WTC11 (cell line): ENCODE data around the gene SAMD10. TPM values are rescaled to one million over a fixed set of nuclear protein-coding genes. Genes with fewer than 3 reads are reported as not detected.

Experiments
- ATAC-seq: fragments of 200-7000 bp; cut with Tn5 transposase; 2 replicates; pipeline ENCODE4 v1.10.0; 2021; ENCODE audit warnings: mild to moderate bottlenecking, moderate library complexity
- CTCF ChIA-PET: fragments of 300-600 bp; sonication (Branson Sonifier 250); formaldehyde crosslinking; loops from one replicate; lab custom pipeline; 2021; ENCODE audit warnings: antibody characterized with exemption; lab: Charles Lee
- POLR2A ChIA-PET: fragments of 350-600 bp; sonication (Branson Sonifier 250); formaldehyde crosslinking; loops from one replicate; lab custom pipeline; 2021; ENCODE audit warnings: antibody characterized with exemption; lab: Charles Lee
- DNase-seq: peaks from one replicate; pipeline ENCODE4 v3.0.0; 2021; ENCODE audit warnings: low spot score
- H3K27ac Mint-ChIP-seq: 2 replicates; pipeline ENCODE4 v1.8.0; 2021; ENCODE audit warnings: mixed read lengths
- H3K27me3 Mint-ChIP-seq: 2 replicates; pipeline ENCODE4 v1.8.0; 2021; ENCODE audit warnings: low read depth, mild to moderate bottlenecking, moderate library complexity, mixed read lengths
- H3K36me3 Mint-ChIP-seq: 2 replicates; pipeline ENCODE4 v1.8.0; 2021; ENCODE audit warnings: mixed read lengths
- H3K4me1 Mint-ChIP-seq: 2 replicates; pipeline ENCODE4 v1.8.0; 2022; ENCODE audit warnings: mixed read lengths
- H3K4me3 Mint-ChIP-seq: 2 replicates; pipeline ENCODE4 v1.8.0; 2021; ENCODE audit warnings: mild to moderate bottlenecking, moderate library complexity, mixed read lengths
- H3K9me3 Mint-ChIP-seq: 2 replicates; pipeline ENCODE4 v1.8.0; 2021; ENCODE audit warnings: mixed read lengths
- FOXP1 ChIP-seq: sonication (generic); formaldehyde crosslinking; IDR thresholded peaks from 2 replicates; pipeline ENCODE4 v1.8.0; 2022; ENCODE audit warnings: missing genetic modification reagents, mild to moderate bottlenecking, moderate library complexity, borderline replicate concordance
- GABPB1 ChIP-seq: sonication (generic); formaldehyde crosslinking; IDR thresholded peaks from 2 replicates; pipeline ENCODE4 v1.8.1; 2023; ENCODE audit warnings: mild to moderate bottlenecking, missing genetic modification reagents
- NFYB ChIP-seq: sonication (generic); formaldehyde crosslinking; conservative IDR thresholded peaks from 2 replicates; pipeline ENCODE4 v1.8.0; 2022; ENCODE audit warnings: low read depth, missing genetic modification reagents
- TP53 ChIP-seq: sonication (generic); formaldehyde crosslinking; IDR thresholded peaks from 2 replicates; pipeline ENCODE4 v1.8.1; 2023; ENCODE audit warnings: mild to moderate bottlenecking, missing genetic modification reagents
- ZNF138 ChIP-seq: sonication (generic); formaldehyde crosslinking; conservative IDR thresholded peaks from 2 replicates; pipeline ENCODE4 v1.8.1; 2022; ENCODE audit warnings: mild to moderate bottlenecking, moderate library complexity, missing genetic modification reagents
- total RNA-seq: library from RNA; stranded (reverse); gene quantifications from 3 replicates; pipeline ENCODE4 v1.2.3, GENCODE V29; 2021
- TF ChIP-seq, protein P1 (sequence below): sonication (generic); formaldehyde crosslinking; IDR thresholded peaks from 2 replicates; pipeline ENCODE4 v1.8.1; 2022; ENCODE audit warnings: missing genetic modification reagents, borderline replicate concordance
- TF ChIP-seq, protein P2 (sequence below): sonication (generic); formaldehyde crosslinking; IDR thresholded peaks from 2 replicates; pipeline ENCODE4 v1.8.1; 2022; ENCODE audit warnings: low read depth, missing genetic modification reagents, borderline replicate concordance
- TF ChIP-seq, protein P3 (sequence below): sonication (generic); formaldehyde crosslinking; IDR thresholded peaks from 2 replicates; pipeline ENCODE4 v1.8.1; 2023; ENCODE audit warnings: mild to moderate bottlenecking, missing genetic modification reagents, moderate library complexity
- TF ChIP-seq, protein P4 (sequence below): sonication (generic); formaldehyde crosslinking; IDR thresholded peaks from 2 replicates; pipeline ENCODE4 v1.8.0; 2023; ENCODE audit warnings: missing genetic modification reagents
- TF ChIP-seq, protein P5 (sequence below): sonication (generic); formaldehyde crosslinking; conservative IDR thresholded peaks from 2 replicates; pipeline ENCODE4 v1.8.1; 2022; ENCODE audit warnings: mild to moderate bottlenecking, missing genetic modification reagents
- TF ChIP-seq, protein P6 (sequence below): sonication (generic); formaldehyde crosslinking; IDR thresholded peaks from 2 replicates; pipeline ENCODE4 v1.8.0; 2023; ENCODE audit warnings: mild to moderate bottlenecking, missing genetic modification reagents
- TF ChIP-seq, protein P7 (sequence below): sonication (generic); formaldehyde crosslinking; IDR thresholded peaks from 2 replicates; pipeline ENCODE4 v1.8.1; 2023; ENCODE audit warnings: mild to moderate bottlenecking, missing genetic modification reagents

The SAMD10 gene
- total RNA-seq, 1 experiment from 2014 or later = 6.2 TPM

DNA sequence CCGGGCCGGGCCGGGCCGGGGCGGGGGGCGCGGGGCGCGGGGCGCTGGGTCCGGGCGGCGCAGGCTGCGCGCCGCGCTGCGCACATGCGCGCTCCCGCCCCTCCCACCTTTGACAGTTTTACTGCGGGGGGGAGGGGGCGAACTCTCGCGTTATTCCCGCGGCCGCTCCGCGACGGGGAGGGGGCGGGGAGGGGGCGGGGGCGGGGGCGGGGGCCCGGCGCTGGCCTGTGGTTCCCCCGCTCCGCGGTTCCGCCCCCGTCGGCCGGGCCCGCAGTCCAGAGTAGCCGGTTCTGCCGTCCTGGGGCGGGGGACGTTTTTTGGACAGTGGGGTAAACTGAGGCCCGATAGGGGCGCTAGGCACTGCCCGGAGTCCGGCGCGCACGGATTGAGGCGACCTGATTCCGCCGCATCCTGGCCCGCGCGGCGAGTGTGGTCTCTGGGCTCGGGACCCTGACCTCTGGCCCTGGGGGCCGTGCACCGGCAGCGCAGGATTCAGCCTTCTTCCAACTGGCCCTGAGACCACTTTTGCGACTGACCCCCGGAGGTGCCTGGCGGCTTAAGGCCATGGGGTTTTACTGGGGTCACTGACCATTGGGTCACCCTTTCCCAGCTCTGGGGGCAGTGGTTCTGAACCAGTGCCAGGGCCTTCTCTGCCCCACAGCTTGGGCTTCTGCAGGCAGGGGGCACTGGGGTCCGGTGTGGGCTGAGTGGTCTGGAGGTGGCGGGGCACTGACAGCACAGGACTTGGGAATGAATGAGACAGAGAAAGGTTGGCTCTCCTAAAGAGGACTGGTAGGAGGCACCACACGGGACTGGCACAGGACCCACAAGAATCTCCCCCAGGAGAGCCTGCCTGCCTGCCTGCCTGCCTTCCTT, 9.4 kb downstream of the SAMD10 start, which contains the start of gene ZNF512B:
TSS of gene ZNF512B (minus strand) at position 93 of the 876 bp plus-strand sequence. CDS start 1,980 bp downstream, outside the sequence.
- Mint-ChIP-seq H3K9me3 (no peaks in the 10 kb centered on the region; the same call in 1 of the 2 replicates), H3K36me3 (peaks cover 31% of the 10 kb centered on the region)
- TF ChIP-seq, protein P1, sequence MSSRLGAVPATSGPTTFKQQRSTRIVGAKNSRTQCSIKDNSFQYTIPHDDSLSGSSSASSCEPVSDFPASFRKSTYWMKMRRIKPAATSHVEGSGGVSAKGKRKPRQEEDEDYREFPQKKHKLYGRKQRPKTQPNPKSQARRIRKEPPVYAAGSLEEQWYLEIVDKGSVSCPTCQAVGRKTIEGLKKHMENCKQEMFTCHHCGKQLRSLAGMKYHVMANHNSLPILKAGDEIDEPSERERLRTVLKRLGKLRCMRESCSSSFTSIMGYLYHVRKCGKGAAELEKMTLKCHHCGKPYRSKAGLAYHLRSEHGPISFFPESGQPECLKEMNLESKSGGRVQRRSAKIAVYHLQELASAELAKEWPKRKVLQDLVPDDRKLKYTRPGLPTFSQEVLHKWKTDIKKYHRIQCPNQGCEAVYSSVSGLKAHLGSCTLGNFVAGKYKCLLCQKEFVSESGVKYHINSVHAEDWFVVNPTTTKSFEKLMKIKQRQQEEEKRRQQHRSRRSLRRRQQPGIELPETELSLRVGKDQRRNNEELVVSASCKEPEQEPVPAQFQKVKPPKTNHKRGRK = peak; percentile 91; the same call in 1 of the 2 replicates
- TF ChIP-seq, protein P2, sequence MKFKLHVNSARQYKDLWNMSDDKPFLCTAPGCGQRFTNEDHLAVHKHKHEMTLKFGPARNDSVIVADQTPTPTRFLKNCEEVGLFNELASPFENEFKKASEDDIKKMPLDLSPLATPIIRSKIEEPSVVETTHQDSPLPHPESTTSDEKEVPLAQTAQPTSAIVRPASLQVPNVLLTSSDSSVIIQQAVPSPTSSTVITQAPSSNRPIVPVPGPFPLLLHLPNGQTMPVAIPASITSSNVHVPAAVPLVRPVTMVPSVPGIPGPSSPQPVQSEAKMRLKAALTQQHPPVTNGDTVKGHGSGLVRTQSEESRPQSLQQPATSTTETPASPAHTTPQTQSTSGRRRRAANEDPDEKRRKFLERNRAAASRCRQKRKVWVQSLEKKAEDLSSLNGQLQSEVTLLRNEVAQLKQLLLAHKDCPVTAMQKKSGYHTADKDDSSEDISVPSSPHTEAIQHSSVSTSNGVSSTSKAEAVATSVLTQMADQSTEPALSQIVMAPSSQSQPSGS (CRISPR knock-in tag) = no peak
- TF ChIP-seq, all 79 proteins: peak for 1
- POLR2A ChIA-PET = no interaction called here
- CTCF ChIA-PET = no interaction called here
- DNase-seq (peak; percentile 70), ATAC-seq (peak; percentile 40)
- H3K27ac Mint-ChIP-seq = no peak within 1 kb of the TSS
- H3K4me3 Mint-ChIP-seq = peak within 1 kb of the TSS; percentile 74
- H3K4me1 Mint-ChIP-seq = peaks cover 12% of the 10 kb centered on the region
- peaks cover 30% of the 10 kb centered on the region for H3K27me3 Mint-ChIP-seq

DNA sequence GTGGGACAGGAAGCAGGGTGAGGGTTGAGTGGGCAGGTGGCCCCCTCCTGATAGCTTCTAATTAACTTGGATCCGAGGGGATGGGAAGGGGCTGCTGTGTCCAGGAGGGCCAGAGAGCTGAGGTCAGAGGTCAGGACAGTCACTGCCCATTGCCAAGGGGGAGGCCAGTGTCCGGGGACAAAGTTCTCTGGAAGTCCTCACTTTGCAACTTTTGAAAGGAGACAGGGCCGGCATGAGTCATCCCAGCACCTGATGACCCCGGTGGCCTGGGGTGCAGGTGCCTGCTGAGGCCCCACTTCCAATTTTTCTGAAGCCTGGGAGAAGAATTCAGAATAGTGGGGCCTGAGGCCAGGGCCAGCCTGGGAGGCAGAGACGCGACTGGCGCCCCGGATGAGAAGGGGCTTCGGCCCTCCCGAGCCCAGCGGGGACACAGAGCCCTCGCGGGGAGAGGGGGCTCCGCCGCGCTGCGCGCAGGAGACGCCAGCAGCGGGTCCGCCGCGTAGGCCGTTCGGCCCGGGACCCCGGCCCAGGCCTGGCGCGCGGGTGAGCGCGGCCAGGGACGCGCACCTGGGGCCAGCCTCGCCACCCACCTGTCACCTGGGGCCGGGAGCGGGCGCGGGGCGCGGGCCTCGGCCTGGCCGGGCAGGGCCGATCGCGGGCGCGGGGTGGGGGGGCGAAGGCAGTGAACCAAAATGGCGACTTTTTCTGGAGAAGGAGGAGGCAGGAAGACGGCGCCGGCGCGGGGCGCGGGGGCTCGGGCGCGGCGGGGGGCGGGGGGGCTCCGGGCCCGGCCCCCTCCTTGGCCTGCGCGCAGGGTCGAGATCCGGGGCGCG, 10.3 kb downstream of the SAMD10 start:
- DNase-seq (no peak), ATAC-seq (no peak)
- Mint-ChIP-seq H3K27ac (no peak overlapping the region), H3K27me3 (peaks cover 30% of the 10 kb centered on the region), H3K4me3 (peak overlapping the region; percentile 74), H3K36me3 (peaks cover 37% of the 10 kb centered on the region), H3K9me3 (no peaks in the 10 kb centered on the region; the same call in 1 of the 2 replicates), H3K4me1 (peaks cover 12% of the 10 kb centered on the region)
- POLR2A ChIA-PET = no interaction called here
- TF ChIP-seq FOXP1 (no peak), ZNF138 (CRISPR knock-in tag) (no peak), GABPB1 (CRISPR knock-in tag) (peak; percentile 68)
- TF ChIP-seq, protein P3, sequence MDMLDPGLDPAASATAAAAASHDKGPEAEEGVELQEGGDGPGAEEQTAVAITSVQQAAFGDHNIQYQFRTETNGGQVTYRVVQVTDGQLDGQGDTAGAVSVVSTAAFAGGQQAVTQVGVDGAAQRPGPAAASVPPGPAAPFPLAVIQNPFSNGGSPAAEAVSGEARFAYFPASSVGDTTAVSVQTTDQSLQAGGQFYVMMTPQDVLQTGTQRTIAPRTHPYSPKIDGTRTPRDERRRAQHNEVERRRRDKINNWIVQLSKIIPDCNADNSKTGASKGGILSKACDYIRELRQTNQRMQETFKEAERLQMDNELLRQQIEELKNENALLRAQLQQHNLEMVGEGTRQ (CRISPR knock-in tag) = no peak
- TF ChIP-seq, protein P4, sequence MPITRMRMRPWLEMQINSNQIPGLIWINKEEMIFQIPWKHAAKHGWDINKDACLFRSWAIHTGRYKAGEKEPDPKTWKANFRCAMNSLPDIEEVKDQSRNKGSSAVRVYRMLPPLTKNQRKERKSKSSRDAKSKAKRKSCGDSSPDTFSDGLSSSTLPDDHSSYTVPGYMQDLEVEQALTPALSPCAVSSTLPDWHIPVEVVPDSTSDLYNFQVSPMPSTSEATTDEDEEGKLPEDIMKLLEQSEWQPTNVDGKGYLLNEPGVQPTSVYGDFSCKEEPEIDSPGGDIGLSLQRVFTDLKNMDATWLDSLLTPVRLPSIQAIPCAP (CRISPR knock-in tag) = no peak
- CTCF ChIA-PET = no interaction called here

DNA sequence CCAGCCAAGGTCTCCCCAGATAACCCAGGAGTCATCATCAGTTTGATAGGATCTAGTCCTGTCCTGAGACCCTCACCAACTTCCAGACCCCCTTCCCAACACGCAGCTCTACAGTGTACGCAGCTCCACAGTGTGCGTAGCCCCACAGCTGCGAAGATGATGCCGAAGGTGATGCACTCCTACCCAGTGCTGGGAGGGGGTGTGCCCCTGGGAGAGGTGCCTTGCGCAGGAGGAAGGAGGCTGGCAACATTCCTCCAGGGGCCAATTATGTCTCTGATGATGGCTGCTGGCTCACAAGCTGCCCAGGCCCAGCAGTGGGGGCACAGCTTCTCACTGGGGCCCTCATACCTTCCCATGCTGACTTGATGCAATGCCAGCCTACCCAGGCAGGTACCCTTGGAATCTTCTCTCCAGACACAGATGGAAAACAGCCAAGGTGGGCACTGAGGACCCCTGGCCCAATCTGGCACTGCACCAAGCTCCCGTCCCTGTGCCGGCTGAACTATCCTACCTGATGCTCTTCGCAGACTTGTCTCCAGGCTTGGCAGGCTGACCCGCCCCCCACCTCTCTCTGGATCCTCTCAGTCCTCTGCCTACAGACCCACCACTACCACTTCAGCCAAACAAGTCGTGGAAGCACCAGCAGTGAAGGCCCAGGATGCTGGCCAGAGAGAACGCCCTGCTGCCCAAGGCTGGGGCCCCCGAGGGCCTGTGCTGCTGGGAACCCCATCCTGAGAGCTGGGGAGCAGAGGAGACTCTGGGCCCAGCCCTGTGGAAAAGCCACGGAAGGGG, 11.1 kb downstream of the SAMD10 start:
- peaks cover 6% of the 10 kb centered on the region for H3K4me1 Mint-ChIP-seq
- DNase-seq = no peak

More for the DNA sequence above, 11.1 kb downstream of the SAMD10 start:
- TF ChIP-seq NFYB (CRISPR knock-in tag) (no peak), TP53 (CRISPR knock-in tag) (no peak)
- TF ChIP-seq, protein P5, sequence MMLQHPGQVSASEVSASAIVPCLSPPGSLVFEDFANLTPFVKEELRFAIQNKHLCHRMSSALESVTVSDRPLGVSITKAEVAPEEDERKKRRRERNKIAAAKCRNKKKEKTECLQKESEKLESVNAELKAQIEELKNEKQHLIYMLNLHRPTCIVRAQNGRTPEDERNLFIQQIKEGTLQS (CRISPR knock-in tag) = no peak
- TF ChIP-seq, protein P6, sequence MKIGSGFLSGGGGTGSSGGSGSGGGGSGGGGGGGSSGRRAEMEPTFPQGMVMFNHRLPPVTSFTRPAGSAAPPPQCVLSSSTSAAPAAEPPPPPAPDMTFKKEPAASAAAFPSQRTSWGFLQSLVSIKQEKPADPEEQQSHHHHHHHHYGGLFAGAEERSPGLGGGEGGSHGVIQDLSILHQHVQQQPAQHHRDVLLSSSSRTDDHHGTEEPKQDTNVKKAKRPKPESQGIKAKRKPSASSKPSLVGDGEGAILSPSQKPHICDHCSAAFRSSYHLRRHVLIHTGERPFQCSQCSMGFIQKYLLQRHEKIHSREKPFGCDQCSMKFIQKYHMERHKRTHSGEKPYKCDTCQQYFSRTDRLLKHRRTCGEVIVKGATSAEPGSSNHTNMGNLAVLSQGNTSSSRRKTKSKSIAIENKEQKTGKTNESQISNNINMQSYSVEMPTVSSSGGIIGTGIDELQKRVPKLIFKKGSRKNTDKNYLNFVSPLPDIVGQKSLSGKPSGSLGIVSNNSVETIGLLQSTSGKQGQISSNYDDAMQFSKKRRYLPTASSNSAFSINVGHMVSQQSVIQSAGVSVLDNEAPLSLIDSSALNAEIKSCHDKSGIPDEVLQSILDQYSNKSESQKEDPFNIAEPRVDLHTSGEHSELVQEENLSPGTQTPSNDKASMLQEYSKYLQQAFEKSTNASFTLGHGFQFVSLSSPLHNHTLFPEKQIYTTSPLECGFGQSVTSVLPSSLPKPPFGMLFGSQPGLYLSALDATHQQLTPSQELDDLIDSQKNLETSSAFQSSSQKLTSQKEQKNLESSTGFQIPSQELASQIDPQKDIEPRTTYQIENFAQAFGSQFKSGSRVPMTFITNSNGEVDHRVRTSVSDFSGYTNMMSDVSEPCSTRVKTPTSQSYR = no peak
- TF ChIP-seq, protein P7, sequence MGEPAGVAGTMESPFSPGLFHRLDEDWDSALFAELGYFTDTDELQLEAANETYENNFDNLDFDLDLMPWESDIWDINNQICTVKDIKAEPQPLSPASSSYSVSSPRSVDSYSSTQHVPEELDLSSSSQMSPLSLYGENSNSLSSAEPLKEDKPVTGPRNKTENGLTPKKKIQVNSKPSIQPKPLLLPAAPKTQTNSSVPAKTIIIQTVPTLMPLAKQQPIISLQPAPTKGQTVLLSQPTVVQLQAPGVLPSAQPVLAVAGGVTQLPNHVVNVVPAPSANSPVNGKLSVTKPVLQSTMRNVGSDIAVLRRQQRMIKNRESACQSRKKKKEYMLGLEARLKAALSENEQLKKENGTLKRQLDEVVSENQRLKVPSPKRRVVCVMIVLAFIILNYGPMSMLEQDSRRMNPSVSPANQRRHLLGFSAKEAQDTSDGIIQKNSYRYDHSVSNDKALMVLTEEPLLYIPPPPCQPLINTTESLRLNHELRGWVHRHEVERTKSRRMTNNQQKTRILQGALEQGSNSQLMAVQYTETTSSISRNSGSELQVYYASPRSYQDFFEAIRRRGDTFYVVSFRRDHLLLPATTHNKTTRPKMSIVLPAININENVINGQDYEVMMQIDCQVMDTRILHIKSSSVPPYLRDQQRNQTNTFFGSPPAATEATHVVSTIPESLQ (CRISPR knock-in tag) = no peak
- Mint-ChIP-seq H3K36me3 (peaks cover 44% of the 10 kb centered on the region), H3K4me3 (peak overlapping the region; percentile 74), H3K9me3 (no peaks in the 10 kb centered on the region; the same call in 1 of the 2 replicates), H3K27me3 (peaks cover 30% of the 10 kb centered on the region), H3K27ac (no peak overlapping the region)
- no peak for ATAC-seq
- POLR2A ChIA-PET = no interaction called here
- CTCF ChIA-PET = no interaction called here
